HepG2 (cell line): ENCODE results near the gene SLC26A2. TPM values are rescaled to one million over a fixed set of nuclear protein-coding genes. Genes with fewer than 3 reads are reported as not detected.

ENCODE experiments used
- ATAC-seq: fragments of 200-7000 bp; cut with Tn5 transposase; 3 replicates; pipeline ENCODE4 v1.9.1; 2020; ENCODE audit warnings: mild to moderate bottlenecking, moderate library complexity
- BruUV-seq: library from RNA; stranded (reverse); fragments of 400-500 nt; replicated peaks from 2 replicates; lab custom pipeline; 2021; lab: Mats Ljungman, UMichigan
- CTCF ChIA-PET: fragments of 300-600 bp; formaldehyde crosslinking; extraction: SDS; loops from one replicate; lab custom pipeline; 2021; ENCODE audit warnings: low total read pairs, inconsistent platforms, low intra/inter-chr PET ratio; lab: Yijun Ruan, JAX
- POLR2A ChIA-PET: fragments of 350-600 bp; sonication (Branson Sonifier 250); formaldehyde crosslinking; loops from one replicate; lab custom pipeline; 2020; ENCODE audit warnings: antibody characterized with exemption, inconsistent platforms; lab: Yijun Ruan, JAX
- DNase-seq: peaks from one replicate; pipeline ENCODE4 v3.0.0-alpha.2; 2015; ENCODE audit warnings: low spot score
- FAIRE-seq: peaks from 3 replicates; lab custom pipeline; 2011; peaks lifted over from hg19 to GRCh38; lab: Jason Lieb, UNC
- H2AFZ ChIP-seq: one replicate; pipeline ENCODE4 v1.6.1; 2011; ENCODE audit warnings: low read length, inconsistent platforms
- H3K27ac ChIP-seq: fragments of 300-600 bp; 3 replicates; pipeline ENCODE4 v1.8.0; 2011; ENCODE audit warnings: mixed run types, mild to moderate bottlenecking, mixed read lengths, low read length, inconsistent platforms; ENCODE audit not compliant: insufficient read depth; ENCODE audit errors: extremely low read length
- H3K27me3 ChIP-seq, 2 experiments: fragments of 200-600 bp in 1 of 2; 2 replicates in 1 of 2; 3 replicates in 1 of 2; pipeline versions ENCODE4 v1.6.0 to v1.8.0; 2011; ENCODE audit warnings: low read length in 2 of 2, mild to moderate bottlenecking in 2 of 2, moderate library complexity in 2 of 2, inconsistent platforms in 1 of 2; ENCODE audit not compliant: insufficient read depth in 2 of 2, control insufficient read depth in 1 of 2
- H3K36me3 ChIP-seq, 2 experiments: fragments of 200-600 bp in 1 of 2; replicated peaks in 1 of 2; 2 replicates in 1 of 2; 3 replicates in 1 of 2; pipeline versions ENCODE4 v1.5.1 to v1.8.0; 2011; ENCODE audit warnings: low read length in 2 of 2, inconsistent platforms in 1 of 2; ENCODE audit not compliant: insufficient read depth in 2 of 2, control insufficient read depth in 1 of 2
- H3K4me1 ChIP-seq: 2 replicates; pipeline ENCODE4 v1.5.1; 2012; ENCODE audit warnings: low read length, inconsistent platforms; ENCODE audit not compliant: insufficient read depth
- H3K4me2 ChIP-seq: 2 replicates; pipeline ENCODE4 v1.6.0; 2011; ENCODE audit warnings: low read depth, low read length, inconsistent platforms
- H3K4me3 ChIP-seq, 3 experiments: fragments of 200-600 bp in 1 of 3; sonication (generic), shearing (Covaris generic) in 1 of 3; replicated peaks in 1 of 3; 2 replicates each; pipeline ENCODE4 v1.5.1; 2011 to 2016; ENCODE audit warnings: low read length in 3 of 3, inconsistent platforms in 2 of 3, low read depth in 2 of 3, mild to moderate bottlenecking in 2 of 3, control low read depth in 1 of 3, mixed read lengths in 1 of 3; ENCODE audit not compliant: insufficient read depth in 1 of 3
- H3K79me2 ChIP-seq: one replicate; pipeline ENCODE4 v1.6.1; 2011; ENCODE audit warnings: low read length, inconsistent platforms; ENCODE audit not compliant: insufficient read depth
- H3K9ac ChIP-seq: 2 replicates; pipeline ENCODE4 v1.6.0; 2011; ENCODE audit warnings: mild to moderate bottlenecking, low read depth, low read length, inconsistent platforms; ENCODE audit not compliant: insufficient read depth
- H3K9me3 ChIP-seq: 2 replicates; pipeline ENCODE4 v1.5.1; 2012; ENCODE audit warnings: mild to moderate bottlenecking, low read length
- H4K20me1 ChIP-seq: 2 replicates; pipeline ENCODE4 v1.6.0; 2011; ENCODE audit warnings: inconsistent platforms, mild to moderate bottlenecking, low read length, moderate library complexity; ENCODE audit not compliant: insufficient read depth
- CBX5 ChIP-seq: sonication (generic); formaldehyde crosslinking; IDR thresholded peaks from 2 replicates; pipeline ENCODE4 v1.4.0; 2020; ENCODE audit warnings: missing genetic modification reagents, borderline replicate concordance
- CHCHD3 ChIP-seq: sonication (generic); formaldehyde crosslinking; IDR thresholded peaks from 2 replicates; pipeline ENCODE4 v1.8.0; 2022; ENCODE audit warnings: mild to moderate bottlenecking, missing genetic modification reagents, moderate library complexity
- FIP1L1 ChIP-seq: fragments of 200-400 bp; formaldehyde crosslinking; IDR thresholded peaks from 2 replicates; pipeline ENCODE4 v1.6.1; 2018; ENCODE audit warnings: low read depth, mild to moderate bottlenecking, low read length, moderate library complexity, borderline replicate concordance; ENCODE audit not compliant: insufficient read depth
- GATAD2A ChIP-seq: IDR thresholded peaks from 2 replicates; pipeline ENCODE4 v1.6.1; 2016
- HOXA9 ChIP-seq: sonication (generic); formaldehyde crosslinking; IDR thresholded peaks from 2 replicates; pipeline ENCODE4 v1.8.1; 2022; ENCODE audit warnings: missing genetic modification reagents, mild to moderate bottlenecking, moderate library complexity, borderline replicate concordance
- IKZF1 ChIP-seq: fragments of 450-650 bp; IDR thresholded peaks from 2 replicates; pipeline ENCODE4 v1.7.1; 2016
- NAIF1 ChIP-seq: sonication (generic); formaldehyde crosslinking; IDR thresholded peaks from 2 replicates; pipeline ENCODE4 v1.5.0; 2020; ENCODE audit warnings: mild to moderate bottlenecking, missing genetic modification reagents, borderline replicate concordance
- NR0B2 ChIP-seq: sonication (generic); formaldehyde crosslinking; IDR thresholded peaks from 2 replicates; pipeline ENCODE4 v1.4.0; 2020; ENCODE audit warnings: mild to moderate bottlenecking, missing genetic modification reagents
- SOX13 ChIP-seq, 3 experiments: fragments of 450-650 bp in 1 of 3; sonication (generic) in 1 of 3; formaldehyde crosslinking in 1 of 3; IDR thresholded peaks in 2 of 3; conservative IDR thresholded peaks in 1 of 3; 2 replicates each; pipeline versions ENCODE4 v1.5.0 to v1.6.1; 2016 to 2020; ENCODE audit warnings: antibody characterized with exemption in 1 of 3, mild to moderate bottlenecking in 1 of 3, missing compliant biosample characterization in 1 of 3, missing genetic modification reagents in 1 of 3, moderate library complexity in 1 of 3
- TCF12 ChIP-seq, 2 experiments: fragments of 450-650 bp in 1 of 2; sonication (generic) in 1 of 2; formaldehyde crosslinking in 1 of 2; IDR thresholded peaks; 2 replicates each; pipeline versions ENCODE4 v1.6.1 to v1.8.0; 2017 to 2022; ENCODE audit warnings: antibody characterized with exemption in 1 of 2, mild to moderate bottlenecking in 1 of 2, missing genetic modification reagents in 1 of 2, moderate library complexity in 1 of 2
- ZBTB1 ChIP-seq: sonication (generic); formaldehyde crosslinking; IDR thresholded peaks from 2 replicates; pipeline ENCODE4 v1.4.0; 2020; ENCODE audit warnings: missing genetic modification reagents, borderline replicate concordance
- ZFP1 ChIP-seq: IDR thresholded peaks from 2 replicates; pipeline ENCODE4 v1.6.1; 2016
- ZFP37 ChIP-seq: sonication (generic); formaldehyde crosslinking; IDR thresholded peaks from 2 replicates; pipeline ENCODE4 v1.4.0; 2020; ENCODE audit warnings: missing genetic modification reagents, borderline replicate concordance
- ZFX ChIP-seq: sonication (generic); formaldehyde crosslinking; IDR thresholded peaks from 2 replicates; pipeline ENCODE4 v1.4.0; 2020; ENCODE audit warnings: mild to moderate bottlenecking, low read depth, missing genetic modification reagents, moderate library complexity
- ZNF263 ChIP-seq: sonication (generic); formaldehyde crosslinking; IDR thresholded peaks from 2 replicates; pipeline ENCODE4 v1.4.0; 2020; ENCODE audit warnings: missing genetic modification reagents
- ZNF34 ChIP-seq: sonication (generic); formaldehyde crosslinking; IDR thresholded peaks from 2 replicates; pipeline ENCODE4 v1.4.0; 2020; ENCODE audit warnings: mild to moderate bottlenecking, missing genetic modification reagents, borderline replicate concordance
- ZNF547 ChIP-seq: sonication (generic); formaldehyde crosslinking; IDR thresholded peaks from 2 replicates; pipeline ENCODE4 v1.5.1; 2020; ENCODE audit warnings: mild to moderate bottlenecking, missing genetic modification reagents
- ZNF558 ChIP-seq: sonication (generic); formaldehyde crosslinking; IDR thresholded peaks from 2 replicates; pipeline ENCODE4 v1.9.0; 2022; ENCODE audit warnings: mild to moderate bottlenecking, missing genetic modification reagents, borderline replicate concordance
- ZNF616 ChIP-seq: sonication (generic); formaldehyde crosslinking; IDR thresholded peaks from 2 replicates; pipeline ENCODE4 v1.5.0; 2020; ENCODE audit warnings: low read depth, mild to moderate bottlenecking, missing genetic modification reagents
- ZNF740 ChIP-seq: sonication (generic); formaldehyde crosslinking; IDR thresholded peaks from 2 replicates; pipeline ENCODE4 v1.4.0; 2020; ENCODE audit warnings: missing genetic modification reagents
- WGBS: methylation state at CpG from one replicate; pipeline ENCODE4 v1.1.6; 2017; ENCODE audit warnings: low lambda C conversion rate; 5-methylcytosine and 5-hydroxymethylcytosine counted together
- in situ Hi-C: cut with HindIII; loops from 2 replicates; pipeline ENCODE4 v1.10.0; 2017; ENCODE audit warnings: low pct_unique_long_range_greater_than_20kb; ENCODE audit not compliant: extremely low pct_ligation_motif_present
- intact Hi-C: fragments of 100-400 bp; cut with micrococcal nuclease; formaldehyde crosslinking; loops from one replicate; pipeline ENCODE4 v1.10.0; 2022; ENCODE audit not compliant: unreplicated experiment
- polyA plus RNA-seq, 8 experiments: library from polyadenylated mRNA; depleted of rRNA in 3 of 8; stranded (reverse) in 7 of 8; unstranded in 1 of 8; fragments of >200 nt; fragmentation: Illumina TruSeq in 4 of 8; extraction: Trizol in 4 of 8; gene quantifications; 2 replicates each; pipeline versions ENCODE4 v1.2.1 to v1.2.3, GENCODE V29; 2011 to 2016; ENCODE audit warnings: low read depth in 4 of 8, missing spikeins in 1 of 8, mixed read lengths in 1 of 8; ENCODE audit not compliant: insufficient read depth in 1 of 8
- total RNA-seq, 5 experiments: library from RNA; depleted of rRNA; stranded (reverse); fragments of >200 nt; fragmentation: Illumina TruSeq; extraction: Trizol; gene quantifications; 2 replicates each; pipeline ENCODE4 v1.2.3, GENCODE V29; 2016; ENCODE audit warnings: low read depth in 1 of 5

SLC26A2 gene
- total and polyA plus RNA-seq, 2 of the 13 experiments (the other 11 are each of a cell fraction or from before 2014, with no cell fraction given) = 2.2 to 7.9 TPM

- Histone ChIP-seq H3K27me3 (peaks cover 0 to 3% of the 10 kb centered on the region in 2 experiments; a peak in 1 of 5 replicates), H3K27ac (no peak overlapping the region), H3K79me2 (no peaks in the 10 kb centered on the region), H4K20me1 (no peaks in the 10 kb centered on the region), H3K36me3 (no peaks in the 10 kb centered on the region), H3K4me1 (no peaks in the 10 kb centered on the region), H3K4me2 (no peak overlapping the region), H3K9ac (no peak overlapping the region), H2AFZ (no peak overlapping the region), H3K9me3 (no peaks in the 10 kb centered on the region), H3K4me3 (no peak overlapping the region)
- in situ Hi-C loops (no loop called here), intact Hi-C loops (no loop called here)
- no peak for ATAC-seq
- WGBS = 26% methylated on average over 6 of the region's 6 CpGs
- ChIA-PET POLR2A (no interaction called here), CTCF (no interaction called here)
- TF ChIP-seq ZNF558 (no peak), ZNF740 (CRISPR knock-in tag) (no peak), NR0B2 (CRISPR knock-in tag) (no peak), CHCHD3 (no peak), ZFP1 (CRISPR knock-in tag) (no peak)
- DNase-seq = no peak
- no TSS peak for BruUV-seq
- FAIRE-seq = no peak
These were observed 43.4 kb upstream of the SLC26A2 start for GRCh38 chr5:149917073-149917676.

- no peaks in the 10 kb centered on the region for H4K20me1 ChIP-seq
- FAIRE-seq = no peak
- H2AFZ ChIP-seq = no peak overlapping the region
- H3K36me3 ChIP-seq = no peaks in the 10 kb centered on the region
- DNase-seq = no peak
- intact Hi-C loops = no loop called here
- ChIA-PET CTCF (no interaction called here), POLR2A (no interaction called here)
- in situ Hi-C loops = no loop called here
- no peaks in the 10 kb centered on the region for H3K9me3 ChIP-seq
- no TSS peak for BruUV-seq
- H3K4me3 ChIP-seq = no peak overlapping the region
- no peaks in the 10 kb centered on the region; a peak in 1 of 5 replicates for H3K27me3 ChIP-seq
- no peak for ATAC-seq
- H3K4me2 ChIP-seq = no peak overlapping the region
- H3K79me2 ChIP-seq = no peaks in the 10 kb centered on the region
- no peak overlapping the region for H3K27ac ChIP-seq
- no peaks in the 10 kb centered on the region for H3K4me1 ChIP-seq
- H3K9ac ChIP-seq = no peak overlapping the region
- whole genome bisulfite sequencing = 40% methylated on average over 3 of the region's 3 CpGs
- no peak for TF ChIP-seq HOXA9 (CRISPR knock-in tag)
- TF ChIP-seq FIP1L1 = no peak
- no peak for TF ChIP-seq TCF12 (IDR thresholded peaks at IDR 0.05)
- no peak for TF ChIP-seq TCF12 (CRISPR knock-in tag; IDR thresholded peaks at IDR 0.05)
- no peak for TF ChIP-seq SOX13 (IDR thresholded peaks at IDR 0.05)
- no peak for TF ChIP-seq SOX13 (CRISPR knock-in tag; conservative IDR thresholded peaks at IDR 0.05 in 1 of 2, IDR thresholded peaks at IDR 0.05 in 1 of 2)
- TF ChIP-seq CBX5 = no peak
- TF ChIP-seq IKZF1 = no peak
- TF ChIP-seq NAIF1 = no peak
- no peak for TF ChIP-seq ZNF263
- no peak for TF ChIP-seq ZBTB1 (CRISPR knock-in tag)
- no peak for TF ChIP-seq ZNF547
- TF ChIP-seq ZNF34 = no peak
- no peak for TF ChIP-seq ZFP37 (CRISPR knock-in tag)
- TF ChIP-seq GATAD2A (CRISPR knock-in tag) = no peak
- no peak for TF ChIP-seq ZFX (CRISPR knock-in tag)
- no peak for TF ChIP-seq ZNF616
These were observed 39.0 kb upstream of the SLC26A2 start for GRCh38 chr5:149921597-149921996.
